Effector memory CD8-positive, alpha-beta T cell (primary cell): ENCODE measurements around the gene THBS1.
A peak's percentile ranks its signal among the peaks of the same experiment; 100 is the strongest.

ENCODE experiments used
- ATAC-seq: fragments of 150-1000 bp; cut with Tn5 transposase; replicated peaks from 2 replicates; pipeline ENCODE4 v1.10.0; 2021; ENCODE audit warnings: mild to moderate bottlenecking, moderate library complexity
- DNase-seq, 3 experiments: peaks; one replicate each; pipeline ENCODE4 v3.0.0; 2021
- H3K27ac Mint-ChIP-seq, 2 donors: one replicate each; pipeline ENCODE4 v1.8.0; 2022; ENCODE audit warnings: mild to moderate bottlenecking in 2 of 2, mixed read lengths in 2 of 2, moderate library complexity in 2 of 2
- H3K27me3 Mint-ChIP-seq, 2 donors: one replicate each; pipeline ENCODE4 v1.8.0; 2022; ENCODE audit warnings: mixed read lengths in 2 of 2
- H3K36me3 Mint-ChIP-seq: one replicate; pipeline ENCODE4 v1.8.0; 2022; ENCODE audit warnings: mild to moderate bottlenecking, moderate library complexity, mixed read lengths; ENCODE audit not compliant: insufficient read depth
- H3K4me1 Mint-ChIP-seq, 2 donors: one replicate each; pipeline ENCODE4 v1.8.0; 2022; ENCODE audit warnings: low read depth in 2 of 2, mixed read lengths in 2 of 2
- H3K4me3 Mint-ChIP-seq, 2 donors: one replicate each; pipeline ENCODE4 v1.8.0; 2022; ENCODE audit warnings: mild to moderate bottlenecking in 2 of 2, mixed read lengths in 2 of 2, moderate library complexity in 2 of 2
- H3K9me3 Mint-ChIP-seq, 2 donors: one replicate each; pipeline ENCODE4 v1.8.0; 2022; ENCODE audit warnings: mixed read lengths in 2 of 2

Gene THBS1

GRCh38 chr15:39595338-39596221 lies 14.7 kb downstream of the THBS1 start:
- Mint-ChIP-seq H3K4me3 (no peak overlapping the region), H3K4me1 (peaks cover 6 to 7% of the 10 kb centered on the region in 2 donors), H3K36me3 (peaks cover 4% of the 10 kb centered on the region), H3K27ac (no peak overlapping the region), H3K27me3 (no peaks in the 10 kb centered on the region), H3K9me3 (no peaks in the 10 kb centered on the region)
- no peak for ATAC-seq
- no peak for DNase-seq

- ATAC-seq = no peak
- Mint-ChIP-seq H3K36me3 (no peaks in the 10 kb centered on the region), H3K4me1 (peaks cover 6 to 7% of the 10 kb centered on the region in 2 donors), H3K27ac (no peak overlapping the region), H3K27me3 (no peaks in the 10 kb centered on the region), H3K9me3 (no peaks in the 10 kb centered on the region), H3K4me3 (no peak overlapping the region)
- DNase-seq = no peak
Measured at GRCh38 chr15:39596358-39597051, 15.6 kb downstream of the THBS1 start.

- Mint-ChIP-seq H3K27ac (no peak overlapping the region), H3K36me3 (no peaks in the 10 kb centered on the region), H3K27me3 (no peaks in the 10 kb centered on the region), H3K4me1 (peaks cover 6 to 14% of the 10 kb centered on the region in 2 donors), H3K9me3 (no peaks in the 10 kb centered on the region), H3K4me3 (no peak overlapping the region)
- no peak for DNase-seq
- no peak for ATAC-seq
Measured at GRCh38 chr15:39597336-39597735, 16.5 kb downstream of the THBS1 start.

- H3K36me3 Mint-ChIP-seq = no peaks in the 10 kb centered on the region
- ATAC-seq (no peak), DNase-seq (no peak)
- peaks cover 6 to 14% of the 10 kb centered on the region in 2 donors for H3K4me1 Mint-ChIP-seq
- no peaks in the 10 kb centered on the region for H3K27me3 Mint-ChIP-seq
- no peaks in the 10 kb centered on the region for H3K9me3 Mint-ChIP-seq
- no peak overlapping the region for H3K4me3 Mint-ChIP-seq
- H3K27ac Mint-ChIP-seq = no peak overlapping the region
Measured at GRCh38 chr15:39597751-39598185, 16.9 kb downstream of the THBS1 start.

GRCh38 chr15:39598186-39598850 lies 17.4 kb downstream of the THBS1 start:
- no peak overlapping the region for H3K4me3 Mint-ChIP-seq
- ATAC-seq (no peak), DNase-seq (no peak)
- no peak overlapping the region for H3K27ac Mint-ChIP-seq
- no peaks in the 10 kb centered on the region for H3K36me3 Mint-ChIP-seq
- H3K9me3 Mint-ChIP-seq = no peaks in the 10 kb centered on the region
- H3K27me3 Mint-ChIP-seq = no peaks in the 10 kb centered on the region
- peaks cover 6 to 14% of the 10 kb centered on the region in 2 donors for H3K4me1 Mint-ChIP-seq

- Mint-ChIP-seq H3K36me3 (no peaks in the 10 kb centered on the region), H3K4me3 (no peak overlapping the region), H3K9me3 (no peaks in the 10 kb centered on the region), H3K4me1 (peaks cover 1 to 9% of the 10 kb centered on the region in 2 donors), H3K27ac (peak overlapping the region in 1 of 2 donors; percentile 5), H3K27me3 (no peaks in the 10 kb centered on the region)
- DNase-seq (no peak), ATAC-seq (no peak)
Measured at GRCh38 chr15:39598958-39599845, 18.3 kb downstream of the THBS1 start.

- no peak for DNase-seq
- H3K4me1 Mint-ChIP-seq = peaks cover 0 to 7% of the 10 kb centered on the region in 2 donors
- no peaks in the 10 kb centered on the region for H3K9me3 Mint-ChIP-seq
- H3K27me3 Mint-ChIP-seq = no peaks in the 10 kb centered on the region
- peak overlapping the region in 1 of 2 donors; percentile 5 for H3K27ac Mint-ChIP-seq
- ATAC-seq = no peak
- H3K4me3 Mint-ChIP-seq = no peak overlapping the region
- no peaks in the 10 kb centered on the region for H3K36me3 Mint-ChIP-seq
Measured at GRCh38 chr15:39599871-39600270, 19.0 kb downstream of the THBS1 start.

GRCh38 chr15:39602143-39602542 lies 21.3 kb downstream of the THBS1 start:
- H3K4me3 Mint-ChIP-seq = no peak overlapping the region
- DNase-seq (no peak), ATAC-seq (no peak)
- H3K9me3 Mint-ChIP-seq = no peaks in the 10 kb centered on the region
- H3K27ac Mint-ChIP-seq = peak overlapping the region in 1 of 2 donors; percentile 13
- H3K4me1 Mint-ChIP-seq = peaks cover 0 to 9% of the 10 kb centered on the region in 2 donors
- no peaks in the 10 kb centered on the region for H3K36me3 Mint-ChIP-seq
- H3K27me3 Mint-ChIP-seq = no peaks in the 10 kb centered on the region

- DNase-seq (no peak), ATAC-seq (no peak)
- H3K4me1 Mint-ChIP-seq = peaks cover 11 to 22% of the 10 kb centered on the region in 2 donors
- H3K36me3 Mint-ChIP-seq = no peaks in the 10 kb centered on the region
- no peaks in the 10 kb centered on the region for H3K27me3 Mint-ChIP-seq
- no peak overlapping the region for H3K4me3 Mint-ChIP-seq
- no peaks in the 10 kb centered on the region for H3K9me3 Mint-ChIP-seq
- H3K27ac Mint-ChIP-seq = no peak overlapping the region
Measured at GRCh38 chr15:39605146-39605545, 24.3 kb downstream of the THBS1 start.

- ATAC-seq (no peak), DNase-seq (no peak)
- Mint-ChIP-seq H3K4me1 (peaks cover 13 to 15% of the 10 kb centered on the region in 2 donors), H3K27ac (peak overlapping the region; percentile 46 to 83), H3K27me3 (no peaks in the 10 kb centered on the region), H3K9me3 (peaks cover 5 to 16% of the 10 kb centered on the region in 2 donors), H3K36me3 (no peaks in the 10 kb centered on the region), H3K4me3 (peak overlapping the region; percentile 37)
Measured at GRCh38 chr15:39608185-39609139, 27.6 kb downstream of the THBS1 start.

- no peaks in the 10 kb centered on the region for H3K36me3 Mint-ChIP-seq
- H3K4me1 Mint-ChIP-seq = peaks cover 13 to 15% of the 10 kb centered on the region in 2 donors
- peak overlapping the region; percentile 46 to 83 for H3K27ac Mint-ChIP-seq
- peaks cover 5 to 16% of the 10 kb centered on the region in 2 donors for H3K9me3 Mint-ChIP-seq
- ATAC-seq (no peak), DNase-seq (no peak)
- no peaks in the 10 kb centered on the region for H3K27me3 Mint-ChIP-seq
- peak overlapping the region; percentile 37 for H3K4me3 Mint-ChIP-seq
Measured at GRCh38 chr15:39609166-39609916, 28.5 kb downstream of the THBS1 start.
